ENCODE results near the gene GFOD2.

DNA sequence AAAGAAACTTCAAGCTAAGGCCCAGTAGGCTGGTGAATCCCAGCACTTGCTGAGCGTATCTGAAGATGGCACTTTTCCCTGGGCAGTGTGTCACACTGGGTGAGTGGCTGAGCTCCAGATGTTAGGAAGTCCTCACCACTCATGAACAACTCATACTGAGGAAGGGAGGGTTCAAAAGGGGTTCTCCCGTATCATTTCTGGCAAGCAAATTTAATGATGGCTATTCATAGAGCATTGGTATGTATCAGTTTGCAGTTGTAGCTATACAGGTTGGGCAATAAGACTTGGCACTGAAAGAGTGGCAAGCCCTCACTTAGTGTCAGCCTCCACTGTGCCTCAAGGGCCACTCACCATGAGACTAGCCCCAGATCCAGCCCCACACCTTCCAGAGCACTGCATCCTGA is 10.7 kb downstream of the GFOD2 start:
- TF ChIP-seq POLR2A (IDR thresholded peaks at IDR 0.05; ENCODE audit: low read depth, low read length) (no peak), POLR2AphosphoS5 (IDR thresholded peaks at IDR 0.05; ENCODE audit: low read depth, low read length) (no peak)
